HG03039 (cell line): Measurements from ENCODE around the gene SERGEF.

Source experiments
- ATAC-seq: cut with Tn5 transposase; IDR thresholded peaks from one replicate; pipeline ENCODE4 v1.9.1; 2021; ENCODE audit warnings: mild to moderate bottlenecking, moderate library complexity; ENCODE audit not compliant: unreplicated experiment

SERGEF gene

DNA sequence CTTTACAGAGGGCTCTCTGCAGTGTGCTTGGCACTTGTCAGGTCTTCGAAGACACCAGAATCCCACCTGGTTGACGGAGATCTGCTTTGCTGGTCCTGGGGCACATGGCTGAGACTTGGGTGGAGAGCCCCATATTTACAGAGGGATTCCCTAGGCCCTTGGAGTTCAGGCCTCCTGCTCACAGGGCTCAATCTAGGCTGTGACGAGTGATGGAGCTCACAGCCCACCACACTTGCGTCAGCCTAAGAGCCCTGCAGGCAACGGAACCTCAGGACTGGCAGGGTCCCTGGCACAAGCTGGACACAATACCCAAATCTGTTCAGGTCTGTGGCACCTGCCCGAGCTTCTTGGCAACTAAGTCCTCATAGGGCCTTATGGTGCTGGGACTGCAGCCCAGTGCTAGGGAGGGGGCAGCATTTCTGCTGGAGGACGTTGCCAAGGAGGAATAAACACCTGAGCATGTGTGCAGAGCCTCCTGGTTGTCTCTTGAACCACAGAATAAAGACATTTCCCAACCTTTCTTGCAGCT, 219.1 kb downstream of the SERGEF start:
- ATAC-seq, result no peak

DNA sequence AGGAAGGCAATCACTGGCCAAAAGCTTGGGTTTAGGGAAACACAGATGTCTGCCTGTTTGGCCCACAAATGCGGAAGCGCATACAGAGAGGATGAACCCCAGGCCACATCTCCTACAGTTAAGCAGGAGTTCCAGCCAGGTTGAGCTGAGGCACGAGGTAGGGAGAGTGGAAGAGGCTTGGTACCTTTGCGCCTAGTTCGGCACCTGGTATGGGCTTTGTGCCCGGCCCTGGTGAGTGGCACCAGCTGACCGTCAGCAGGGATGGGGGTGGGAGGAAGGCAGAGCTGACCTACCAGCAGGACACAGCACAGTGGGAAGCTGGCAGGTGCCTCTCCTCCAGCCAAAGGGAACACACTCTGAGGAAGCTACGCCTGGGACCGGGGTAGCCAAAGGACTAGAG, 220.7 kb downstream of the SERGEF start:
- no peak for ATAC-seq

DNA sequence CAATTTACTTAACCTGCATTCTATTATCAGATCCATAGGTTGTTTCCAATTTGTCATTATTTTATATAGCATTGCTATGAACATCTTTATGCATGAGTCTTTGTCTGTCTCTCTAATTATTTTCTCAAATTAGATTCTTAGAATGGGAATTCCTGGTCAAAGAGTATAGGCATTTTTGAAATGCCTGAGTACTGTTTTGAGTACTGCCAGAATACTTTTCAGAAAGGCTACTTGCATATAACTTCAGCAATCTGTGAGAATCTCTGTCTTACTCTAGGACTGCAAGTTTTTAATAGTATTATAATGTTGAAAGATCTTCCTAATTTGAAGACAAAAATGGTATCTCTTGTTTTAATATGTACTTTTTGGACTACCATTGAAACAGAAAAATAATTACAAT, 221.7 kb downstream of the SERGEF start:
- ATAC-seq, result no peak

DNA sequence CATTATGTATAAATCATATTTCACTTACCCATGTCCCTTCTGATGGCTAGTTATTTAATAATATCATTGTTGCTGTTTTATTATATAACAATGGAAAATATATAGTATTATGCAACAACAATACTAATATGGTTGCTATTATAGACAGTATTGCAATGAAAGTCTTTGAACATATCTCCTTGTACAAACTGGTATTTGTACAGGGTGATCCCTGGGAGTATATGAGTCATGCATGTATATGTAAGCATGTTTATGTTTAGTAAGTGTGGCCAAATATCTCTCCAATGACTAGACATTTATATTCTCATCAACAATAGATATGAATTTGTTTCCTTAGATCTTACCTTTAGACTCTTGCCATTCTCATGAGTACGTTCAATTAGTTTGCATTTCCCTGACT, 222.4 kb downstream of the SERGEF start:
- no peak for ATAC-seq

- ATAC-seq, result no peak
These were observed 224.8 kb downstream of the SERGEF start for GRCh38 chr11:17788084-17788483.

GRCh38 chr11:17786824-17787525, 225.9 kb downstream of the SERGEF start:
- no peak for ATAC-seq

DNA sequence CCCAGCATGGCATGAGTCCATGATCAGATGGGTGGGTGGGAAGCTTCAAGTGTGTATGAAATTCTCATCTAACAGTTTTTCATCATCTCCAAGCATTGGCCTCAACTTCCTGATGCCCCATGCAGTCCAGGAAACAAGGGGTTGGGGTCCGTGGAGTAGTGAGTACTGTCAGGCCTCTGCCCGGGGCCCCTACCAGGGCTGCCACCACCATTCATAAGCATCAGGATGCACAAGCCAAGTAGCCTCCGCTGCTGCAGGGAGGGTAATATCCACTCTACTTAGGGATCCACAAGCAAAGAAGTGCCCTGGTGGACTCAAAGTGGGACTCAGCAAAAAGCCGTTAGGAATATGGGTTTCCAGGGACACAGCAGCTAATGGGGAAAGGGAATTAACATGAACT, 229.0 kb downstream of the SERGEF start:
- ATAC-seq, result no peak

GRCh38 chr11:17782603-17783337, 230.1 kb downstream of the SERGEF start:
- no peak for ATAC-seq

GRCh38 chr11:17782145-17782544, 230.7 kb downstream of the SERGEF start:
- no peak for ATAC-seq

DNA sequence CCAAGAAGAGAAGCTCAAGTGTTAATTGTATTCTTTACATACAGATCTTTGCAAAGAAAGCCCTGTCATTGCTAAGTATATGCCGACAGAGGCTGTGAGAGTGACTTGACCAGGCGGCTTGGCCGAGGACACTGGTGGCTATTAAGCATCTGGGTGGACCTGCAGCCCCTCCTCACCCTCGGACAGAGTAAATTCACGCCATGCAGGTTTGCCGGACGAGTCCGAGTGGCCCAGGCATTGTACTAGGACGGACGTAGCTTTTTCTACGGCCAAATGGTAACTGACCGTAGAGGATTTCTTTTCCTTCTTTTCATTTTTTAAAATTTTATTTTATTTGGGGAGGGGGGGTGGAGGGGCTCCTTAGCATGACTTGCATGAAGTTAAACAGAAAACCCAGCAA, 231.2 kb downstream of the SERGEF start:
- no peak for ATAC-seq

DNA sequence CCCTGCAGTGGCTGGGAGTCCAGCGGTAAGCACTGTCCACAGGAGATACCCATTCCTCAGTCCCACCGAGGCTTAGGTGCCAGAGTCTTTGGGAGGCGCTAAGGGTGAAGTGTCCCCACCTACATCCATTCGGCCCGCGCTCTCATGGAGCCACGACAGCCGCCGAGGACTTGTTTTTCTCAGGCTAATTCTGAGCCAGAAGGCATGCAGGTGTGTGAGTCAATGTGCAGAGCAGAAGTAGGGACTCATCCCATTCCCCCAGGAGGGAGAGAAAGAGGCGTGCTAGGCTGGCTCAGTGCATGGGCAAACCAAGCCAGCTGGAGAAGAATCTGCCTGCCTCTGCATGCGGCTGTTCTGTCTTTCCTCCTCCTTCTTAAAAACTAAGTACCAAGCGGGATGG, 231.6 kb downstream of the SERGEF start:
- no peak for ATAC-seq

DNA sequence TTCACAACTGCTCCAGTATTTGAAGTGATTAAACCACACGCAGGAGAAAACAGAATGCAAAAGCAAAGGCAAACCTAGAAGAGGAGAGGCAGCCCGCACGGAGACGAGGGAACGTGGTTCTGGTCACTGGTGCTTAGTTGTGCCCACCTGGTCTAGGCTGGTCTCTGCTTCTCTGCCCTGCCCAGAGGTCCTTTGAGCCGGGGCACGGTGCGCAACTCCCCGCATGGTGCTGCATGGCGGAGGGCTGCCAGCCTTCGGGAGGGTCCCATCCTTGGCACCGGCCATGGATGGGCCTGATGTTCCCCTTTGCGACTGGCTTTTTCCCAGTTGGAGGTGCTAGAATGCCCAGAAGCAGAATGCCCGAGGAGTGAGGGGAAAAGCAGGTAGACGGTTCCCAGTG, 232.2 kb downstream of the SERGEF start:
- no peak for ATAC-seq

DNA sequence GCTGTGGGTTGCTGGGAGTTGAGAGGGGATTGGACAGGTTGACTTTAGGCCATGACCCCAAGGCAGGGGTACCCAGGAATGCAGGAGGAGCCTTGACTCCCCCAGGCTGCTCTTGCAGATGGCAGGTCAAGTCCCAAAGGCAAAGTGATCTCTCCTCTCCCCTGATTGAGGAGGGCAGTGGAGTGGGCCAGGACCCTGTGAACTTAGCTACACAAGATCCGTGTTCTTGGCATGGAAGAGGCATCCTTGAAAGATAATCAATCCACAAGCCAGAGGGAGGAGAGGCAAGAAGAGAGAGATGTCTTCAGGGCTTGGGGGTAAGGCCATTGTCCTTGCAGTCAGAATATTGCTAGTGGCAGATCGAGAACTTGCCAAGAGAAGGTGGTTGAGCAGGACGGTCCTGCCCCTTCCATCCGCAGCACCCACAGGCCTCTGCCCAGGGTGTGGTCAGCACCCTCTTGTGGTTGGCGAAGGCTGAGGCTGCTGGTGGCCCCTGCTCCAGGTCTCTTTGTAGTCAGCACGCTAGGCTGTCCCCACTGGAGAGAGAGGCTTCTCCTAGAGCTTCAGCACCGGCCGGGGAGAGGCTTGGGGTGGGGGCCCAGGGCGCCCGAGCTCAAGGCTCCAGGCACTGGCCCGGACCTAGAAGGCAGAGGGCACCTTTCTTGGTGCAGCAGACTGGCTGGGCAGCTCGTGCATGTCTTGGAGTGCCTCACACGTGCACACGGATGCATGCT, 232.8 kb downstream of the SERGEF start:
- ATAC-seq, result no peak

GRCh38 chr11:17778956-17779860, 233.6 kb downstream of the SERGEF start:
- ATAC-seq, result no peak

DNA sequence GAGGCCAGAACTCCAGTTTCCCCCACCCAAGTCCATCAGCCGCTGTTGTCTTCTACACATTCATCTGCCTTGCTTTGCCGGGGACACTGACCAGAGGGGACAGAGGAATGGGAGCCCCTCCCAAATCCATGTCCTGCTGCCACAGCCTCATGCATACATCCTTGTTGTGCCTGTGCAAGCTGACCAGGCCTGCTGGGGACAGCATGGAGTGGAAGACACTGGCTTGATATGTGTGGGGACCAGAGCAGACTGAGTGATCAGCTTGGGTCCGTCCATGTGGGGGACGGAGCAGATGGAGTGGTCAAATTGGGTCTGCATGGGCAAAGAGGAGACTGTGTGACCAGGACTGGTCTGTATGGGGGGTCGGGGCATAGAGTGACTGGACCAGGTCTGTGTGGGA, 234.5 kb downstream of the SERGEF start:
- no peak for ATAC-seq

GRCh38 chr11:17777738-17778091, 235.1 kb downstream of the SERGEF start:
- ATAC-seq, result no peak

GRCh38 chr11:17777086-17777737, 235.6 kb downstream of the SERGEF start:
- ATAC-seq, result no peak

DNA sequence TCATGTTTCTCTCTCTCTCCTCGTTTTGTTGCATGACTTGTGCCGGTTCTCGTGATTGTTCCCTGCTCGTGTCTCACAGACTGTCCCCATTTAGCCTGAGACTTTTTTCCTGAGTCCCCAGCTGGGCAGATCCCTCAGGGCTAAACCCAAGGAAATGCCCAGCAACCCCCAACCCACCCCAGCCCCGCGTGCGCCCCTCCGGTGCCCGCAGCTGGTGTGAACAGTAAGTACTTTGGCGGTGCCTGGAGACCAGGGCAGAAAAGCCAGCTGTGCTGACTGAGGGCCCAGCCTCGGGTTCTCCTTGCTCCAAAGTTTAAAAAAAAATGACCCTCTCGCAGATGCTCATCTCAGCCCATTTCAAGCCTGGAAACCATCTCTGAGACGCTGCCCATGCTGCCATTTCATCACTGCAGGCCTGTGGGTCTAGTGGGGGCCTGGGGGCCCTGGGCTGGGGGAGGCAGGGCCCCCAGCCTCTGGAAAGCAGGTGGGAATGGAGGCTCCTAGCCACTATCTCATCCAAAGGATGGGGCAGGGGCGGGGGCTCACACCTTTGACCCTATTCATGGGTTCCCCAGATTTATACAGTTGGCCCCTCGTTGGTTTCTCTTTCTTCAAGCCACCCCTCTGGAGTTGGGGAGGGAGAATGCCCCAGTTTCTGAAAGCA, 236.5 kb downstream of the SERGEF start:
- no peak for ATAC-seq

- ATAC-seq, result no peak
These were observed 237.2 kb downstream of the SERGEF start for GRCh38 chr11:17775507-17776211.
